PC-3 (cell line): ENCODE data around the gene CD99L2.

Source experiments
- EZH2 ChIP-seq: fragments of 300-600 bp; sonication (generic); IDR thresholded peaks from one replicate; pipeline ENCODE4 v1.6.1; 2017; ENCODE audit warnings: antibody characterized with exemption, mild to moderate bottlenecking, low read length; ENCODE audit not compliant: unreplicated experiment
- TF ChIP-seq, protein P1 (sequence below): fragments of 300-600 bp; sonication (generic); conservative IDR thresholded peaks from 2 replicates; pipeline ENCODE4 v1.5.1; 2017; ENCODE audit warnings: antibody characterized with exemption, low read depth, mild to moderate bottlenecking, low read length

DNA sequence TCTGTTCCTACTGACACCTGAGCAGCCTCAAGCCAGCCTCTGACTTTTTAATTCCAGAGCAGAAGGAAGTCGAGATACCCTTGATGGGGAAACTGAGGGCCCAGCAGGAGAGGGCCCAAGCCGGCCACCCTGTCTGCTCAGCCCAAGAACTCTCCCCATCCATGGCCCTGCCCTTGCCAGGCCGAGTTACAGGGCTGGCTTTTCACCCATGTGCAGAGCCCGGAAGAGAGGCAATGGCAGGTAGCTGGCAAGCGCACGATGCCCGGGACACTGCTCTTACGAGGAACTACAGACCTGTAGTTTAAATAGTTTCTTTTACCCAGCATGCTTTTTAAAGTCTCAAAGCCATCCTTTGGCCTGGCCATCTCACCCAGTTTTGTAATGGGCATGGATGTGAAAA lies 125.4 kb downstream of the CD99L2 start:
- TF ChIP-seq, protein P1, sequence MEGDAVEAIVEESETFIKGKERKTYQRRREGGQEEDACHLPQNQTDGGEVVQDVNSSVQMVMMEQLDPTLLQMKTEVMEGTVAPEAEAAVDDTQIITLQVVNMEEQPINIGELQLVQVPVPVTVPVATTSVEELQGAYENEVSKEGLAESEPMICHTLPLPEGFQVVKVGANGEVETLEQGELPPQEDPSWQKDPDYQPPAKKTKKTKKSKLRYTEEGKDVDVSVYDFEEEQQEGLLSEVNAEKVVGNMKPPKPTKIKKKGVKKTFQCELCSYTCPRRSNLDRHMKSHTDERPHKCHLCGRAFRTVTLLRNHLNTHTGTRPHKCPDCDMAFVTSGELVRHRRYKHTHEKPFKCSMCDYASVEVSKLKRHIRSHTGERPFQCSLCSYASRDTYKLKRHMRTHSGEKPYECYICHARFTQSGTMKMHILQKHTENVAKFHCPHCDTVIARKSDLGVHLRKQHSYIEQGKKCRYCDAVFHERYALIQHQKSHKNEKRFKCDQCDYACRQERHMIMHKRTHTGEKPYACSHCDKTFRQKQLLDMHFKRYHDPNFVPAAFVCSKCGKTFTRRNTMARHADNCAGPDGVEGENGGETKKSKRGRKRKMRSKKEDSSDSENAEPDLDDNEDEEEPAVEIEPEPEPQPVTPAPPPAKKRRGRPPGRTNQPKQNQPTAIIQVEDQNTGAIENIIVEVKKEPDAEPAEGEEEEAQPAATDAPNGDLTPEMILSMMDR: no peak
- TF ChIP-seq EZH2: no peak
